Measurements from ENCODE around the gene NTRK1. TPM values are rescaled to one million over a fixed set of nuclear protein-coding genes. Genes with fewer than 3 reads are reported as not detected.

NTRK1 gene
- total RNA-seq, 2 donors from 2014 or later: 0.42 to 0.81 TPM

- no peaks in the 10 kb centered on the region for H3K36me3 ChIP-seq
- no peaks in the 10 kb centered on the region for H3K4me1 ChIP-seq (ENCODE audit: control insufficient read depth in 1 of 2, low read depth in 2 of 2)
- TF ChIP-seq, protein P1, sequence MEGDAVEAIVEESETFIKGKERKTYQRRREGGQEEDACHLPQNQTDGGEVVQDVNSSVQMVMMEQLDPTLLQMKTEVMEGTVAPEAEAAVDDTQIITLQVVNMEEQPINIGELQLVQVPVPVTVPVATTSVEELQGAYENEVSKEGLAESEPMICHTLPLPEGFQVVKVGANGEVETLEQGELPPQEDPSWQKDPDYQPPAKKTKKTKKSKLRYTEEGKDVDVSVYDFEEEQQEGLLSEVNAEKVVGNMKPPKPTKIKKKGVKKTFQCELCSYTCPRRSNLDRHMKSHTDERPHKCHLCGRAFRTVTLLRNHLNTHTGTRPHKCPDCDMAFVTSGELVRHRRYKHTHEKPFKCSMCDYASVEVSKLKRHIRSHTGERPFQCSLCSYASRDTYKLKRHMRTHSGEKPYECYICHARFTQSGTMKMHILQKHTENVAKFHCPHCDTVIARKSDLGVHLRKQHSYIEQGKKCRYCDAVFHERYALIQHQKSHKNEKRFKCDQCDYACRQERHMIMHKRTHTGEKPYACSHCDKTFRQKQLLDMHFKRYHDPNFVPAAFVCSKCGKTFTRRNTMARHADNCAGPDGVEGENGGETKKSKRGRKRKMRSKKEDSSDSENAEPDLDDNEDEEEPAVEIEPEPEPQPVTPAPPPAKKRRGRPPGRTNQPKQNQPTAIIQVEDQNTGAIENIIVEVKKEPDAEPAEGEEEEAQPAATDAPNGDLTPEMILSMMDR (IDR thresholded peaks at IDR 0.05): no peak
- H3K4me3 ChIP-seq: no peak overlapping the region
- no peak overlapping the region for H3K27ac ChIP-seq
- no peak for ATAC-seq (ENCODE audit: insufficient number of reproducible peaks, low FRiP score, low read depth)
- H3K27me3 ChIP-seq (replicated peaks; ENCODE audit: insufficient read depth): no peaks in the 10 kb centered on the region
- no peak for DNase-seq (ENCODE audit: low spot score)
- no peaks in the 10 kb centered on the region for H3K9me3 ChIP-seq
Measured at GRCh38 chr1:156841295-156841855, 19.3 kb upstream of the NTRK1 start.

GRCh38 chr1:156842618-156843300 is 17.9 kb upstream of the NTRK1 start:
- TF ChIP-seq, protein P1 (IDR thresholded peaks at IDR 0.05): no peak
- DNase-seq (ENCODE audit: low spot score): no peak

GRCh38 chr1:156844102-156844501 is 16.6 kb upstream of the NTRK1 start:
- TF ChIP-seq, protein P1 (IDR thresholded peaks at IDR 0.05): no peak
- no peaks in the 10 kb centered on the region for H3K36me3 ChIP-seq
- ATAC-seq (ENCODE audit: insufficient number of reproducible peaks, low FRiP score, low read depth) (no peak), DNase-seq (ENCODE audit: low spot score) (no peak)
- no peaks in the 10 kb centered on the region for H3K4me1 ChIP-seq (ENCODE audit: control insufficient read depth in 1 of 2, low read depth in 2 of 2)
- H3K27me3 ChIP-seq (replicated peaks; ENCODE audit: insufficient read depth): no peaks in the 10 kb centered on the region
- no peak overlapping the region for H3K4me3 ChIP-seq
- no peaks in the 10 kb centered on the region for H3K9me3 ChIP-seq
- no peak overlapping the region for H3K27ac ChIP-seq

More at GRCh38 chr1:156842618-156843300, 17.9 kb upstream of the NTRK1 start:
- no peaks in the 10 kb centered on the region for H3K27me3 ChIP-seq (replicated peaks; ENCODE audit: insufficient read depth)
- no peaks in the 10 kb centered on the region for H3K9me3 ChIP-seq
- H3K4me1 ChIP-seq (ENCODE audit: control insufficient read depth in 1 of 2, low read depth in 2 of 2): no peaks in the 10 kb centered on the region
- H3K4me3 ChIP-seq: no peak overlapping the region
- no peak for ATAC-seq (ENCODE audit: insufficient number of reproducible peaks, low FRiP score, low read depth)
- no peaks in the 10 kb centered on the region for H3K36me3 ChIP-seq
- no peak overlapping the region for H3K27ac ChIP-seq

DNA sequence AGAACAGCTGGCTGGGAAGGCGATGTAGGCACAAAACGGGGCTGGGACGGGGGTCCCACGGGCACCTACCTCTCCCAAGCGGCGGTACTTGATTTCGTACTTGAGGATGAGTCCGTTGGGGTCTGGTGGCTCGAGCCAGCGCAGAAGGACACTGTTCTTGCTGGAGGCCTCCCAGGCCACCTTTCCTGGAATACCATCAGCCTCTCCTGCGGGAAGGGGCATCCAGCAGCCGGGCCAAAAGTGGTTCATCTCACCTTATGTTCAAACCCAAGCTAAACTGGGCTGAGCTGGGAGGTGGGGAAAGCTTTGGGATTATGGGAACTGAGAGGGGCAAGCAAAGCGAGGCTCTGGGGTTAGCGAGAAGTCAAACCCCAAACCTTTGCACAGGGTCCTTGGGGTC is 16.0 kb upstream of the NTRK1 start:
- no peak for ATAC-seq (ENCODE audit: insufficient number of reproducible peaks, low FRiP score, low read depth)
- DNase-seq (ENCODE audit: low spot score): no peak
- H3K27ac ChIP-seq: no peak overlapping the region
- TF ChIP-seq, protein P1 (IDR thresholded peaks at IDR 0.05): no peak
- no peak overlapping the region for H3K4me3 ChIP-seq
- H3K36me3 ChIP-seq: no peaks in the 10 kb centered on the region
- H3K9me3 ChIP-seq: no peaks in the 10 kb centered on the region
- no peaks in the 10 kb centered on the region for H3K27me3 ChIP-seq (replicated peaks; ENCODE audit: insufficient read depth)
- no peaks in the 10 kb centered on the region for H3K4me1 ChIP-seq (ENCODE audit: control insufficient read depth in 1 of 2, low read depth in 2 of 2)

GRCh38 chr1:156845055-156845952 is 15.4 kb upstream of the NTRK1 start:
- TF ChIP-seq, protein P1 (IDR thresholded peaks at IDR 0.05): no peak
- Histone ChIP-seq H3K36me3 (no peaks in the 10 kb centered on the region), H3K27me3 (replicated peaks; ENCODE audit: insufficient read depth) (no peaks in the 10 kb centered on the region), H3K27ac (no peak overlapping the region), H3K4me1 (ENCODE audit: control insufficient read depth in 1 of 2, low read depth in 2 of 2) (no peaks in the 10 kb centered on the region), H3K4me3 (no peak overlapping the region), H3K9me3 (no peaks in the 10 kb centered on the region)
- no peak for ATAC-seq (ENCODE audit: insufficient number of reproducible peaks, low FRiP score, low read depth)
- no peak for DNase-seq (ENCODE audit: low spot score)
